HL-60 (cell line): Measurements from ENCODE around the gene ZNRF4.

Experiments
- POLR2AphosphoS5 ChIP-seq: IDR thresholded peaks from 2 replicates; pipeline ENCODE4 v1.6.1; 2012; ENCODE audit warnings: low read depth
- SPI1 ChIP-seq: IDR thresholded peaks from 2 replicates; pipeline ENCODE4 v1.6.1; 2012; ENCODE audit warnings: low read depth, mild to moderate bottlenecking, borderline replicate concordance
- TF ChIP-seq, protein P1 (sequence below): IDR thresholded peaks from one replicate; pipeline ENCODE4 v1.5.1; 2011; ENCODE audit warnings: low read length, control low read depth, inconsistent platforms; ENCODE audit not compliant: insufficient read depth

DNA sequence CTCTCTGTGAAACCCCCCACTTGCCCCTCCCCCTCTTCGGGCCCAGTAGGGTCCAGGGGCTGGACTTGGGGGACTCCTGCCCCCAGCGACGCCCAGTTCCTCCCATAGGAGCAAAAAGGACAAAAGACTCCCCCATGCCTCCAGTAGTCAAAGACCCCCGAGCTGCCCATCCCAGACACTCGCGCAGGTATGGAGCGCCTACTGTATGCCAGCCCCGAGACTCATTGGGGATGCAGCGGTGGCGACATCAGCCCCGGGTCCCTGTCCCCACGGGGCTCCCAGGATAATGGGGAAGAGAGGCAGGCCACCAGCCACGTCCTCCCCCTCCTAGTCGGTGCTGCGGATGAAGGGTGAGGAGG is 18.3 kb upstream of the ZNRF4 start:
- TF ChIP-seq, protein P1, sequence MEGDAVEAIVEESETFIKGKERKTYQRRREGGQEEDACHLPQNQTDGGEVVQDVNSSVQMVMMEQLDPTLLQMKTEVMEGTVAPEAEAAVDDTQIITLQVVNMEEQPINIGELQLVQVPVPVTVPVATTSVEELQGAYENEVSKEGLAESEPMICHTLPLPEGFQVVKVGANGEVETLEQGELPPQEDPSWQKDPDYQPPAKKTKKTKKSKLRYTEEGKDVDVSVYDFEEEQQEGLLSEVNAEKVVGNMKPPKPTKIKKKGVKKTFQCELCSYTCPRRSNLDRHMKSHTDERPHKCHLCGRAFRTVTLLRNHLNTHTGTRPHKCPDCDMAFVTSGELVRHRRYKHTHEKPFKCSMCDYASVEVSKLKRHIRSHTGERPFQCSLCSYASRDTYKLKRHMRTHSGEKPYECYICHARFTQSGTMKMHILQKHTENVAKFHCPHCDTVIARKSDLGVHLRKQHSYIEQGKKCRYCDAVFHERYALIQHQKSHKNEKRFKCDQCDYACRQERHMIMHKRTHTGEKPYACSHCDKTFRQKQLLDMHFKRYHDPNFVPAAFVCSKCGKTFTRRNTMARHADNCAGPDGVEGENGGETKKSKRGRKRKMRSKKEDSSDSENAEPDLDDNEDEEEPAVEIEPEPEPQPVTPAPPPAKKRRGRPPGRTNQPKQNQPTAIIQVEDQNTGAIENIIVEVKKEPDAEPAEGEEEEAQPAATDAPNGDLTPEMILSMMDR: no peak
- TF ChIP-seq SPI1 (no peak), POLR2AphosphoS5 (no peak)
